ENCODE results near the gene OR2AG2.

OR2AG2 gene, protein sequence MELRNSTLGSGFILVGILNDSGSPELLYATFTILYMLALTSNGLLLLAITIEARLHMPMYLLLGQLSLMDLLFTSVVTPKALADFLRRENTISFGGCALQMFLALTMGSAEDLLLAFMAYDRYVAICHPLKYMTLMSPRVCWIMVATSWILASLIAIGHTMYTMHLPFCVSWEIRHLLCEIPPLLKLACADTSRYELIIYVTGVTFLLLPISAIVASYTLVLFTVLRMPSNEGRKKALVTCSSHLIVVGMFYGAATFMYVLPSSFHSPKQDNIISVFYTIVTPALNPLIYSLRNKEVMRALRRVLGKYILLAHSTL

DNA sequence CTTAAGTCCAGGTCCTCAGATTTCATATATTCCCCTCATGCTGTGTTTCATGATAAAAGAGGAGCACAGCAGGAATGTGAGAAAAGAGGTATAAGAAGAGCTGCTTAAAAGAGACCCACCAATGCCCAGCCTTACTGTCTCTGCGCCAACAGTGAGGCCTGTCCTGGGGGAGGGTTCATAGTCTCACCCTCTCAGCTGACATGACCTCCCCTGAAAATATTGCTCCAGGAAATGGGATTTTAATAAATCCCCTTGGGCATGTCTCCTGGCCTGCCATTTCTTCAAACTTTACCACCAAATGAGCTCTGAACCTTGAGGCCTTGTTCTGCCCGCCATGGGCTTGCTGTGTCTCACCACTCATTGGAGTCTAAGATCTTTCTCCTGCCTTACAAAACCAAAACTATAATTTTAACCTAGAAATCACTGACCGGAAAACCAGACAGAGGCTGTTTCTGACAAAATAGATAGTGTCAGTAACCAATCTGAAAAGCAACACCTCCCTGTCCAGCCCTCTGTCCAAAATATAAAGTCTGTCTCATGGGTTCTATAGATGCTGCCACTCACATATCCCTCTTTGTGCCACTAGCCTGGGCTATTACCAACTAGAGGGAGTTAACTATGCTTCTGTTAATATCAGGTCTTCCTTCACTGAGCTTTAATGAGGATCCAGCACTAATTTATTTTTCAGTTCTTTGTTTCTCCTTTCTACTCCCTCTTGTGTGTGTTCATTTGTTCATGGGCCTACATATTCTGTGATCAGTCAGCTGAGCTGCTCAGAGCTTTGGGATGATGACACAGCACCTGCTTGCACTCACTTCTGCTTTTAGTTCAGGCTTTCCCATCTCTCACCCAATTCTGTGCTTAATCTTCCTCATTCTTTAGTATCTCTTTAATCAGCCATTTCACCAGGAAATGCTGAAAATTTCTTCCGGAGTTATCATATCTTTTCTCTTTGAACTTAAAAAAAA lies at the start of gene OR2AG2:
Gene OR2AG2, minus strand, starts transcription at position 51 of the 968 bp plus-strand sequence. CDS start 3,019 bp downstream, outside the sequence.
- H3K4me3 ChIP-seq (ENCODE audit: low read depth, low read length, poor library complexity, severe bottlenecking): no peak within 1 kb of the TSS
- H3K9me3 ChIP-seq (ENCODE audit: low read length): no peaks in the 10 kb centered on the region
- H3K27me3 ChIP-seq (ENCODE audit: insufficient read depth, low read length): no peaks in the 10 kb centered on the region
- no peak within 1 kb of the TSS for H3K27ac ChIP-seq (ENCODE audit: low read depth, low read length, poor library complexity, severe bottlenecking)
- H3K36me3 ChIP-seq (ENCODE audit: insufficient read depth, low read length): no peaks in the 10 kb centered on the region
- no peak within 1 kb of the TSS for H3K9ac ChIP-seq (ENCODE audit: low read length)
- H4K20me1 ChIP-seq (ENCODE audit: insufficient read depth, low read length): no peaks in the 10 kb centered on the region
- TF ChIP-seq EZH2 (IDR thresholded peaks at IDR 0.05; ENCODE audit: borderline replicate concordance, low read length): no peak
- TF ChIP-seq, protein P1, sequence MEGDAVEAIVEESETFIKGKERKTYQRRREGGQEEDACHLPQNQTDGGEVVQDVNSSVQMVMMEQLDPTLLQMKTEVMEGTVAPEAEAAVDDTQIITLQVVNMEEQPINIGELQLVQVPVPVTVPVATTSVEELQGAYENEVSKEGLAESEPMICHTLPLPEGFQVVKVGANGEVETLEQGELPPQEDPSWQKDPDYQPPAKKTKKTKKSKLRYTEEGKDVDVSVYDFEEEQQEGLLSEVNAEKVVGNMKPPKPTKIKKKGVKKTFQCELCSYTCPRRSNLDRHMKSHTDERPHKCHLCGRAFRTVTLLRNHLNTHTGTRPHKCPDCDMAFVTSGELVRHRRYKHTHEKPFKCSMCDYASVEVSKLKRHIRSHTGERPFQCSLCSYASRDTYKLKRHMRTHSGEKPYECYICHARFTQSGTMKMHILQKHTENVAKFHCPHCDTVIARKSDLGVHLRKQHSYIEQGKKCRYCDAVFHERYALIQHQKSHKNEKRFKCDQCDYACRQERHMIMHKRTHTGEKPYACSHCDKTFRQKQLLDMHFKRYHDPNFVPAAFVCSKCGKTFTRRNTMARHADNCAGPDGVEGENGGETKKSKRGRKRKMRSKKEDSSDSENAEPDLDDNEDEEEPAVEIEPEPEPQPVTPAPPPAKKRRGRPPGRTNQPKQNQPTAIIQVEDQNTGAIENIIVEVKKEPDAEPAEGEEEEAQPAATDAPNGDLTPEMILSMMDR (IDR thresholded peaks at IDR 0.05; ENCODE audit: low read length): no peak
- peaks cover 6% of the 10 kb centered on the region for H3K4me1 ChIP-seq (ENCODE audit: insufficient read depth, low read length, severe bottlenecking)
- H3K9me2 ChIP-seq (ENCODE audit: low read depth, low read length): no peaks in the 10 kb centered on the region
- no peak within 1 kb of the TSS for H2AFZ ChIP-seq (ENCODE audit: low read length)
- H3K4me2 ChIP-seq (ENCODE audit: low read length): no peak within 1 kb of the TSS
- H3F3A ChIP-seq (ENCODE audit: insufficient read depth, low read length): no peaks in the 10 kb centered on the region
- no peaks in the 10 kb centered on the region for H3K79me2 ChIP-seq (ENCODE audit: insufficient read depth, low read length)

DNA sequence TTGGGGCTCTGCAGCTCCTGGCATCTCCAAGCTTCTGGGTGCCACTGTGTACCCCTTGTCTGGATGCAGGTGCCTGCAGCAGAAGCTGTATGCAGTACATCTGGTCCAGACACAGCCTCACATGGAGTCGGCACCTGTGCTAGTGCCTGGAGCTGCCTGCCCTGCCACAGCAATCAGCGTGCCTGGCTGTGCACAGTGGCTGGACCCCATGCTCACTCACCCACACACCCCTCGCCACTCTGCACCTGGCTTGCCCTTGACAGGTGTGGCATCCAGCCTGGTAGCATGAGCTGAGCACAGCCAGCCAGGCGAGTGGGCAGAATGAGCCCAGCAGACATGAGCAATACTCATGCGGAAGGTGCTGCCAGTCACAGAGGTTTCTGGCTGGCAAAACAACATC lies 47.2 kb upstream of the OR2AG2 start:
- no peak overlapping the region for H3K27ac ChIP-seq (ENCODE audit: low read depth, low read length, poor library complexity, severe bottlenecking)
- 0 out of 2 replicates have a peak, but pooled peaks cover 4% of the 10 kb centered on the region for H3K9me3 ChIP-seq (ENCODE audit: low read length)
- H3K79me2 ChIP-seq (ENCODE audit: insufficient read depth, low read length): no peaks in the 10 kb centered on the region
- H3K9ac ChIP-seq (ENCODE audit: low read length): no peak overlapping the region
- H3K9me2 ChIP-seq (ENCODE audit: low read depth, low read length): no peaks in the 10 kb centered on the region
- H3K36me3 ChIP-seq (ENCODE audit: insufficient read depth, low read length): no peaks in the 10 kb centered on the region
- no peak overlapping the region for H3K4me3 ChIP-seq (ENCODE audit: low read depth, low read length, poor library complexity, severe bottlenecking)
- no peak overlapping the region for H3K4me2 ChIP-seq (ENCODE audit: low read length)
- H3K27me3 ChIP-seq (ENCODE audit: insufficient read depth, low read length): no peaks in the 10 kb centered on the region
- no peak overlapping the region for H2AFZ ChIP-seq (ENCODE audit: low read length)
- TF ChIP-seq EZH2 (IDR thresholded peaks at IDR 0.05; ENCODE audit: borderline replicate concordance, low read length): no peak
- TF ChIP-seq, protein P1 (IDR thresholded peaks at IDR 0.05; ENCODE audit: low read length): no peak
- H4K20me1 ChIP-seq (ENCODE audit: insufficient read depth, low read length): no peaks in the 10 kb centered on the region
- no peaks in the 10 kb centered on the region for H3K4me1 ChIP-seq (ENCODE audit: insufficient read depth, low read length, severe bottlenecking)
- no peaks in the 10 kb centered on the region for H3F3A ChIP-seq (ENCODE audit: insufficient read depth, low read length)

DNA sequence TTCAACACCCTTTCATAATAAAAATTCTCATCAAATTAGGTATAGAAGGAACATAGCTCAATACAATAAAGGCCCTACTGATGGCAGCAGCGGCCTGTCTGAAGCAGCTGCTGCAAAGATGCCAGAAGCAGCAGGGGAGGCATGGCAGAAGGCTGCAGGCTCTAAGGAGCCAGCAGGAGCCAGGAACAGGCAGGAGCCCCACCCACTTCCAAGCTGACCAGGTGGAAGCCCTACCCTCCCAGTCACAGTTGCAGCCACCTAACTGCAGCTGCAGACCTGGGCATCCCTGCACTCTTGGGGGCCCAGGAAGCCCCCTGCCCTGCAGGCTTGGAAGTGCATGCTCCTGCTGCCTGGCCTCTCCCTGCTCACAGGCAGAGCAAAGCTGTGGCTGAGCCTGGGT lies 45.9 kb upstream of the OR2AG2 start:
- no peak overlapping the region for H3K27ac ChIP-seq (ENCODE audit: low read depth, low read length, poor library complexity, severe bottlenecking)
- no peaks in the 10 kb centered on the region for H4K20me1 ChIP-seq (ENCODE audit: insufficient read depth, low read length)
- no peaks in the 10 kb centered on the region for H3F3A ChIP-seq (ENCODE audit: insufficient read depth, low read length)
- H3K4me2 ChIP-seq (ENCODE audit: low read length): no peak overlapping the region
- no peaks in the 10 kb centered on the region for H3K9me2 ChIP-seq (ENCODE audit: low read depth, low read length)
- H3K36me3 ChIP-seq (ENCODE audit: insufficient read depth, low read length): no peaks in the 10 kb centered on the region
- TF ChIP-seq, protein P1 (IDR thresholded peaks at IDR 0.05; ENCODE audit: low read length): no peak
- TF ChIP-seq EZH2 (IDR thresholded peaks at IDR 0.05; ENCODE audit: borderline replicate concordance, low read length): no peak
- H2AFZ ChIP-seq (ENCODE audit: low read length): no peak overlapping the region
- H3K27me3 ChIP-seq (ENCODE audit: insufficient read depth, low read length): no peaks in the 10 kb centered on the region
- no peaks in the 10 kb centered on the region for H3K79me2 ChIP-seq (ENCODE audit: insufficient read depth, low read length)
- H3K9me3 ChIP-seq (ENCODE audit: low read length): 0 out of 2 replicates have a peak, but pooled peaks cover 4% of the 10 kb centered on the region
- no peak overlapping the region for H3K4me3 ChIP-seq (ENCODE audit: low read depth, low read length, poor library complexity, severe bottlenecking)
- H3K4me1 ChIP-seq (ENCODE audit: insufficient read depth, low read length, severe bottlenecking): no peaks in the 10 kb centered on the region
- no peak overlapping the region for H3K9ac ChIP-seq (ENCODE audit: low read length)

All from OCI-LY1 (cell line).